GM18873 (cell line): ENCODE measurements around the gene SND1.
"Not testable (repeated sequence)": the region's sequence is repeated elsewhere in the genome, so short reads cannot be mapped to it uniquely, and the experiment has no call there.

Experiments
- ATAC-seq: cut with Tn5 transposase; IDR thresholded peaks from one replicate; pipeline ENCODE4 v1.9.1; 2021; ENCODE audit warnings: mild to moderate bottlenecking, moderate library complexity, moderate number of reproducible peaks; ENCODE audit not compliant: unreplicated experiment, low FRiP score

The SND1 gene

GRCh38 chr7:127943541-127944521, 291.8 kb downstream of the SND1 start:
- no peak for ATAC-seq

DNA sequence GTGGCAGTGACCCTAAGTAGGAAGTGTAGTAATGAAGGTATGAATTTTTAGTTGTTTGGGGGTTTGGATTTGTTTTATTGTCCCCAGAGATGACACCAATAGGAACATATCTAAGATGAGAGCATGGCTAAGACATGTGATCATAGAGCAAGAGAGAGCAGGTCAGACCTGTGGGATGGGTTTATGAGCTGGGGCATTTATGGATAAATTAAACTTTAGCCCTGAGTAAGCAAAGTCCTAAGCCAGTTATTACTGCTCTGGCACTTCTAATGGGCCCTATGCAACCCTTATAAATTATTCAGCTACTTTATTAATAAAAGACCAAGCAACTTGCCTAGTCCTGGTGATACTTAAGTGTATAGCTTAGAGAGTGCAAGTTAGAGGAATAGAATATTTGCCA, 294.1 kb downstream of the SND1 start:
- ATAC-seq: no peak

- ATAC-seq: no peak
Measured at GRCh38 chr7:127946847-127947246, 294.9 kb downstream of the SND1 start.

DNA sequence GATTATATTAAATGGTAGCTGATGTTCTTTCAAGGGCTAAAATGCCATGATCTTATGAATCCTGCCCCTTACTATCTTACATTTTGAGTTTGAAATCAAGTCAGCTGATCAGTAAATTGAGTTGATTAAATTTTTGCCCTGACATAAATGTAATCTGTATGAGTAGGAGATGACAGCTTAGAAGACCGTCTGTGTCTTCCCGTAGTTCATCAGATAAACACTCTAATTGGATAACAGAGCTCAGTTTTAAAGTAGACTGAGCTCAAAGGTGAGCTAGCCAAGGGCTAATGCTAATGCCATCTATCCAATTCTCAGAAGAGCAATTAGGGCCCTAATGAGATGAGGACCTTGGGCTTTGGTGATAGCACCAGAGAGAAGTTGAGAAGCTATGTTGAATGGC, 296.3 kb downstream of the SND1 start:
- ATAC-seq: no peak

DNA sequence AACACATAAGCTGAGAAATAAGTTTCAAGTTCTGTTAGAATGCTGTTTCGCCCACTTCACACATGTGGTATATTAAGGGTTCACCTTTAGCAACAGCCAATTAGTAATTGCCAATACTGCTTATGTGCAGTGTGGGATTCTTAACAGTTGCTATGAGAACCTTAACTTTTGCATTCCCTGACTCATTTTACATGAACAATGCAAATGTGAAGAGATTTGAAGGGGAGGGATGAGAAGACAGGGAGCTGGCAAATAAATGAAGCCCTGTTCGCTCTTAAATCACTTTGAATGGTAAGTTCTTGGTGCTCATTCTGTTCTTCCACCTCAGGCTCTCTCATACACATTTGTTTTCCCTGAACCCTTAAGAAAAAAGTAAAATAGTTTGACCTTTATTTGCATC, 296.9 kb downstream of the SND1 start:
- no peak for ATAC-seq

- no peak for ATAC-seq
Measured at GRCh38 chr7:127949769-127950222, 297.8 kb downstream of the SND1 start.

- no peak for ATAC-seq
Measured at GRCh38 chr7:127950233-127950935, 298.4 kb downstream of the SND1 start.

GRCh38 chr7:127953423-127954356, 301.7 kb downstream of the SND1 start:
- no peak for ATAC-seq

- ATAC-seq: no peak
Measured at GRCh38 chr7:127954357-127954748, 302.4 kb downstream of the SND1 start.

GRCh38 chr7:127955051-127955531, 303.1 kb downstream of the SND1 start:
- no peak for ATAC-seq

DNA sequence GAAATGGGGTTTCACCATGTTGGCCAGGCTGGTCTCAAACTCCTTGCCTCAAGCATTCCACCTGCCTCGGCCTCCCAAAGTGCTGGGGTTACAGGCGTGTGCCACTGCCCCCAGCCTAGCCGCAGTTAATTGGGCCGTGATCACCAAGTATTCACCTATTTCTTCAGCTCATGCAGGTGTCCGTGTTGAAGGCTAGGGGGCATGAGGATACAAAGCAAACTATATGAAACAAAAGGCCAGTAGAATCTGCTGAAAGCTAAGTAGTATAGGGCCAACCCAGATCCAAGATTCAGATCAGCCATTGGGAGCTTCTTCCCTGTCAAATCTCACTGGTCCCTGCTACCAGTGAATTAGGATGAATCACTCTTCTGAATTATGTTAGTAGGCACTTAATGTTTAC, 305.9 kb downstream of the SND1 start:
- no peak for ATAC-seq

DNA sequence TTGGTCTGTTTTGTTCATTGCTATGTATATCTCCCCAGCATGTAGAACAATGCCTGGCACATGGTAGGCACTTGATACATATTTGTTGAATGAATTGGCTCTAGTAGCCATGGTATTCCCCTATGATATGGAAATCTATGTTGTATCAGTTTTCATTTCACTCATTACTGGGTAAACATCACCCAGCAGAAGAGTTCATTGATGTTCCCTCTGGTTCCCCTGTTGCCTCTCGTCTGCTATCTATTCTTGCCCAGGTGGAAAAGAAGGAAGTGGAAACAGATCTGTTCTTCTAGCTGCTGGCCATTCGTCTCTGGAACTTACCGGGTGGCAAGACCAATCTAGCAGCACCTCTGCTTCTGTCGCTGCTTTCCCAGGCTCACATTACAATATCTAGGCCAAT, 307.8 kb downstream of the SND1 start:
- peak; percentile 83 for ATAC-seq

GRCh38 chr7:127961786-127962453, 309.9 kb downstream of the SND1 start:
- no peak for ATAC-seq

DNA sequence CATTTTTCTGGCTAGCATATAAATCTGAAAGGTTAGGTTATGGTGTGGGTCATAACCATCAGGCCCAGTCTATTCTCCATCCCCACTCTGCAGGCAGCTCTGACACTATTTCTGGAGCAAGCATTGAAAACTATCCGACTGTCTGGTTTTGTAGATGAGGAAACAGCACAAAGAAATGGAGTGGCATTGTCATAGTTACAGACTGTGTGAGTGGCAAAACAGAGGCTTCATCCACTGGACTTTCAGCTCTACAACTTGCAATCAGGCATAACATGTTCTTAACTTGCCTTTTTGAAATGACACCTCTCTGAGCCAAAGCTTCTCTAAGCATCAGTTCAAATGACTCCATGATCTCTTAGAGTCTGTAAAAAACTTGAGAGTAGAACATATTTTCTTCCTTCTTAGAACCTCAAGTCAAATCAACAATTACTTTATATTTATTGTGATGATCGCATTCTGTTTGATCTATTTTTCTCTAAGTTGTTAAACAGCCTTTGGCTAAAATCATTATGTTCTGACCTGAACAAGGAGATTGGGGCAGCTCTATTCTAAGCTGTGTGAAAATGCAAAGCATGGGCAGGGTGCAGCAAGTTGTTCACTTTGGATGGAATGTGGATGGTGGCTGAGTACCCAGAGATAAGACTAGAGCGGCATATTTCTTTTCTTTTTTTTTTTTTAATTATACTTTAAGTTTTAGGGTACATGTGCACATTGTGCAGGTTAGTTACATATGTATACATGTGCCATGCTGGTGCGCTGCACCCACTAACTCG, 310.8 kb downstream of the SND1 start:
- no peak for ATAC-seq

DNA sequence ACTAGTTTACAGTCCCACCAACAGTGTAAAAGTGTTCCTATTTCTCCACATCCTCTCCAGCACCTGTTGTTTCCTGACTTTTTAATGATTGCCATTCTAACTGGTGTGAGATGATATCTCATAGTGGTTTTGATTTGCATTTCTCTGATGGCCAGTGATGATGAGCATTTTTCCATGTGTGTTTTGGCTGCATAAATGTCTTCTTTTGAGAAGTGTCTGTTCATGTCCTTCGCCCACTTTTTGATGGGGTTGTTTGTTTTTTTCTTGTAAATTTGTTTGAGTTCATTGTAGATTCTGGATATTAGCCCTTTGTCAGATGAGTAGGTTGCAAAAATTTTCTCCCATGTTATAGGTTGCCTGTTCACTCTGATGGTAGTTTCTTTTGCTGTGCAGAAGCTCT, 311.9 kb downstream of the SND1 start:
- not testable (repeated sequence) for ATAC-seq

GRCh38 chr7:127967281-127967680, 315.3 kb downstream of the SND1 start:
- no peak for ATAC-seq

DNA sequence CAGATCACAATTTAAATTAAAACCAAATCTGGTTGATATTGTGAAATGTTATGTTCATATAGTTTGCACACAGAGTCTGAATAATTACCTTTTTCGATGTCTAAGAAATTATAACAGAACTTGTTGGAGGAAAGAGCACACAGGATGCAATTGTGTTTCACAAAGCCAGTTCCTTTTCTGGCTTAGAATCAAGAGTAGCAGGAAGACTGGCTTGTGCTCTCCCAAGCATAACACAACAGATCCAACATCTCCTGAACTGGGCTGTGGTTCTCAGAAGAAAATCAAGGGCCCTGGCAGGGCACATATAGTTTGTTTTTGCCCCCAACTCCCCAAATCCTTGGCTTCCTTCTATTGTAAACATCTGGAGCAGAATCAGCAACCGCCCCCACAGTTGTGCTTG, 316.6 kb downstream of the SND1 start:
- ATAC-seq: no peak

DNA sequence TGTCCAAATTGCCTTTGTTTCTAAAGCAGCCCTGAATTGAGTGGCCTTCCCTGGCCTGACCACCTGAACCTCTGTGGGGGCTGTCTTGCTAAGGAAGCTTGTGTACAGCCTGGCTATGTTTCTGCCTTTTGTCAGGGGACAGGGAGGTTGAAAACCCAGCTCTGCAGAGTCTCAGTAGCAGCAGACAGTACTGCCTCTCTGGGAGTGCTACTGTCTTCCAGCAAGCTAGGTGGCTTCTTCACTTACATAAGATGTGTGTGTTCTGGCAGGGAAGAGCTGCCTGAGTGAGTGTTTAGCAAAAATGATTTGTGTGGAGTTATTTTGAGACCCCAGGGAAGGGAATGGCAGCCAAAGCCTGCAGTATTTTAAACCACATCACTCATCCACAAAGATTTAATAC, 321.8 kb downstream of the SND1 start:
- ATAC-seq: no peak

DNA sequence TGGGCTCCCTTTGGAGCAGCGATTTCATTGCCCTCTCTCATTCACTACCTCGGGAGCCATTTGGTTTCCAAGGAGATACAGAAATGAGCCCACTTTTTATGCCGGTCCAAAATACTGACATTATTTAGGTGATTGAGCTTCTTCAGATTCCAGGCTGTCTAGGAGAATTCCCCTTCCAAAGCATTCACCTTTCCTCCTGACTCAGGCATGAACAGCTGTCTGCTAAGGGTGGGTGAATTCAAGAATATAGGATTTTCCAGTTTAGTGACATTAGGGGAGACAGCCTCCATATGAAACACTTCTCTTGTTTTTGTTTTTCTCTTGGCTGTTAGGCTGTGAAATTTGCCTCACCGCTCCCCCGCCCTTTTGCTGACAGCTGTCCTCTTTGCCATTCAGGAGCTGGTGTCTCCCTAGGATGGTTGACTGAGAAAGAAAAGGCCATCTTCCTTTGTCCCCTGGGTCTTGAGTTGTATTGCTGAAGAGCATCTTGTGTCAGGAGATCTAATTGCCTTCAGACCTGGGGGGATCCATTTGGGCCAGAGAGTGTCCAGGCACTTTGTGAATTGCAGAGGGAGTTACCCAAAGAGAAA, 322.5 kb downstream of the SND1 start:
- ATAC-seq: no peak
